Activated CD4-positive, alpha-beta memory T cell treated with anti-CD3 and anti-CD28 coated beads, Interleukin-2, amount 10 ng/mL, durations not matched to agents 7 days and 5 days (primary cell): ENCODE data around the gene MFSD6L. TPM values are rescaled to one million over a fixed set of nuclear protein-coding genes. Genes with fewer than 3 reads are reported as not detected.
"Not testable (repeated sequence)": the region's sequence is repeated elsewhere in the genome, so short reads cannot be mapped to it uniquely, and the experiment has no call there.

Source experiments
- CTCF ChIA-PET: fragments of 350-600 bp; sonication (Branson Sonifier 250); formaldehyde crosslinking; loops from one replicate; lab custom pipeline; 2021; ENCODE audit warnings: antibody characterized with exemption, inconsistent platforms; lab: Charles Lee
- POLR2A ChIA-PET: fragments of 350-600 bp; sonication (Branson Sonifier 250); formaldehyde crosslinking; loops from one replicate; lab custom pipeline; 2021; ENCODE audit warnings: antibody characterized with exemption; lab: Charles Lee
- DNase-seq: peaks from one replicate; pipeline ENCODE4 v3.0.0-alpha.2; 2020
- H3K27ac Mint-ChIP-seq: one replicate; pipeline ENCODE4 v1.8.0; 2021; ENCODE audit warnings: mild to moderate bottlenecking, mixed read lengths
- H3K27me3 Mint-ChIP-seq: one replicate; pipeline ENCODE4 v1.8.0; 2021; ENCODE audit warnings: mixed read lengths
- H3K36me3 Mint-ChIP-seq: one replicate; pipeline ENCODE4 v1.8.0; 2021; ENCODE audit warnings: low read depth, mixed read lengths
- H3K4me1 Mint-ChIP-seq: one replicate; pipeline ENCODE4 v1.8.0; 2021; ENCODE audit warnings: mixed read lengths
- H3K4me3 Mint-ChIP-seq: one replicate; pipeline ENCODE4 v1.8.0; 2021; ENCODE audit warnings: mild to moderate bottlenecking, mixed read lengths
- H3K9me3 Mint-ChIP-seq: one replicate; pipeline ENCODE4 v1.8.0; 2021; ENCODE audit warnings: mixed read lengths
- total RNA-seq, 2 experiments: library from RNA; stranded (reverse); gene quantifications; one replicate each; pipeline ENCODE4 v1.2.3, GENCODE V29; 2021

The MFSD6L gene
- total RNA-seq, 2 experiments from 2014 or later, result 0.13 TPM; not detected in 1

DNA sequence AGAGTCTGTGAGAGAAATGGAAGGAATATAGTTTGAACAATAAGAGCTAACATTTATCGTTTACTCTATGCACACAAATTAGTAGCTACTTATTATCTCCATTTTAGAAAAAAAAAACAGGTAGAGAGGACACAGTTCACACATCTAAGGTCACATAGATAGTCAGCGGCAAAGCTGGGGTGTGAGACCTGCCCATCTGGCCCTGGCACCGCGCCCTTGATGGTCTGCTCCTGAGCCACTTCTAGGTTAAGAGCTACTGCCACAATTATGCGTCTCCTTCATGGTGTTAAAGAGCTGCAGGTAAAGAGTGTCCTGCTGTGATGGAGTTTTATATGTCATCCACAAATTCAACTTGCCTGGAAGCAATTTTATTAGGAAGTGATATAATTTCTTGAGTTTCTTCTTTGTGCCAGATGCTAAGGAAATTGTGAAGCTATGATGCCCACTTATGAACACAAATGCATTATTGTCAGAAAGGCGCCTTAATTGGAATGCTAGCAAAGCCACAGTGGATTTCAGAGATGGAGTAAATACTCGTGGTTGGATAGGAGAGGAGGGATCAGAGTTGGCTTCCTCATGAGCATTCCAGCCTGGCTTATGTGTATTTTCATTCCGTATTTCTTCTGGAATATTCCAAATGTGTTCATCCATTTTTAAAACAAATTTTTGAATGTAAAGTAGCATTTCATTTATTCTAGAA, 21.3 kb upstream of the MFSD6L start:
- no peak overlapping the region for H3K4me3 Mint-ChIP-seq
- POLR2A ChIA-PET, result no interaction called here
- H3K27me3 Mint-ChIP-seq, result peaks cover 2% of the 10 kb centered on the region
- DNase-seq, result no peak
- CTCF ChIA-PET, result no interaction called here
- peaks cover 6% of the 10 kb centered on the region for H3K9me3 Mint-ChIP-seq
- H3K4me1 Mint-ChIP-seq, result no peaks in the 10 kb centered on the region
- no peaks in the 10 kb centered on the region for H3K36me3 Mint-ChIP-seq
- H3K27ac Mint-ChIP-seq, result no peak overlapping the region

DNA sequence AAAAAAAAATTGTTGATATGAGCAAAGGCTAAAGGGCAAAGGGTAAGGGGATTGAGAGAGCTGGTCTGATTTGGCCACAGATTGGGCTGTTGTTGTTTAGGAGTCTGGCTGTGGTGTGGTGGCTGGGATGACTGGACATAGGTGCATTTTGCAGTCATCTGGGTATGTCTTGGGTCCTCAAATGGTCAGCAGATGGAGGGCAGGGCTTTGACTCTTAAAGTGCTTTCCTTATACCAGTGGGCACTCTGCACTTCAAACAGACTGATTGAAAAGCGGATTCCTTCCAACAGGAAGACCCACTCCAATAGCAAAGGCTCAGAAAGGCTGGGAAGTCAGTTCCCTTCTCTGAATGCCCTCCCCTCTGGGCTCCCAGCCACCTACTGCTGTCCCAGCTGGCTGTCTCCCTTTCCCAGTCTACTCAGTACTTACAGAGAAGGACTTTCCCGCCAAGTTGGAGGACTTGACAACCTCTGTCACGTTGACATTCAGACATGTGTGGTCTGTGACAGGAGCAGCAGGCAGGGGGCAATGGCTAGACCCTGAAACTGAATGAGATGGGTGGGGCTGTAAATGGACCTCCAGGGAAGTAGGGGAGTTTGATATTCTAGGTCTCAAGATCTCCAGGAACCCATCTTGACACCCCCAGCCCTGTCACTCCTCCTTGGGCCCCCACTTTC, 19.6 kb upstream of the MFSD6L start:
- Mint-ChIP-seq H3K27me3 (peaks cover 10% of the 10 kb centered on the region), H3K4me1 (no peaks in the 10 kb centered on the region), H3K4me3 (no peak overlapping the region), H3K27ac (no peak overlapping the region), H3K36me3 (no peaks in the 10 kb centered on the region), H3K9me3 (peaks cover 3% of the 10 kb centered on the region)
- no peak for DNase-seq
- CTCF ChIA-PET, result no interaction called here
- POLR2A ChIA-PET, result no interaction called here

DNA sequence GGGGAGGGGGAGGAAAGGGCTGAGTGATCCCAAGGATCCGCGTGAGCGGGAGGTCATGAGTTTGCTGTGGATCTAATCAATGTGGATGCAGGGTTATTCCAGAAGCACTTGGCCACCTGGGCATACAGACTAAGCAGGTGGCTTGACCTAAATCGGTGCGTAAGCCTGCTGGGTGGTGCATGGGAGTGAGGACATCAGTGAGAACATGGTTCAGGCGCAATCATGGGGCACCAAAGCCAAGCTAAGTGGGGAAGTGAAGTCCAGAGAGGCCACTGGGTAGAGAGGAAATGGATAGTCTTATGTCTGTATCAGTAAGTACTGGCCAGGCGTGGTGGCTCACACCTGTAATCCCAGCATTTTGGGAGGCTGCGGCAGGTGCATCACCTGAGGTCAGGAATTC, 18.9 kb upstream of the MFSD6L start:
- ChIA-PET POLR2A (no interaction called here), CTCF (no interaction called here)
- Mint-ChIP-seq H3K9me3 (peaks cover 3% of the 10 kb centered on the region), H3K36me3 (no peaks in the 10 kb centered on the region), H3K4me3 (no peak overlapping the region), H3K27ac (no peak overlapping the region), H3K27me3 (peaks cover 14% of the 10 kb centered on the region), H3K4me1 (no peaks in the 10 kb centered on the region)
- no peak for DNase-seq

DNA sequence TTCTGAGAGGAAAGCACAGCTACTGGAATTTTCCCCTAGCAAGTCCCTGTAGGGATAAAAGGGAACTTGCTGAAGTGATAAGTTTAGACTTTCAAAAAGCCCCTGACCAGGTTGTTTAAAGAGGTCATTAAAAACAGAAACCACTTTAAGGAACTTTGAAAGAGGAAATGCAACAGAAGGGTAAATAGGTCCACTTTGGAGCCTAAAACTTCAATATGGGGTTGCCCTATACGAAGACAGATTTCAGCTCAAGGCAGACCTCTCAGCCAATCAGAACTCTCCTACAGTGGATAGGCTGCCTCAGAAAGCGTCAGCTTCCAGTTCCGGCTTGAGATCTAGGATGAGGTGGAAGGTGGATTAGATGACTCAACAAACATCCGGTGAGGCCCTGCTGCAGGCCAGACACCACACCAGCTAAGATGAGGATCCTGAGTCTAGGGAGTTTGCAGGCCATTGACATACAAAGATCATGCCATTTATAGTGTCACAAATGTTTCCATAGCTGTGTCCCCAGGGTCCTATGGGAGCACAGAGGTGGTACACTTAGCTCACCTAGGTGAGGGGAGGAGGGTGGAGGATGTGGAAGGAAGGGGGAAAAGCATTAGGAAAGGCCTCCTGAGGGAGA, 7.9 kb upstream of the MFSD6L start:
- H3K9me3 Mint-ChIP-seq, result peaks cover 10% of the 10 kb centered on the region
- DNase-seq, result peak; percentile 39
- CTCF ChIA-PET, result no interaction called here
- H3K36me3 Mint-ChIP-seq, result peaks cover 2% of the 10 kb centered on the region
- peaks cover 9% of the 10 kb centered on the region for H3K4me1 Mint-ChIP-seq
- POLR2A ChIA-PET, result no interaction called here
- no peak overlapping the region for H3K4me3 Mint-ChIP-seq
- H3K27me3 Mint-ChIP-seq, result peaks cover 4% of the 10 kb centered on the region
- no peak overlapping the region for H3K27ac Mint-ChIP-seq

DNA sequence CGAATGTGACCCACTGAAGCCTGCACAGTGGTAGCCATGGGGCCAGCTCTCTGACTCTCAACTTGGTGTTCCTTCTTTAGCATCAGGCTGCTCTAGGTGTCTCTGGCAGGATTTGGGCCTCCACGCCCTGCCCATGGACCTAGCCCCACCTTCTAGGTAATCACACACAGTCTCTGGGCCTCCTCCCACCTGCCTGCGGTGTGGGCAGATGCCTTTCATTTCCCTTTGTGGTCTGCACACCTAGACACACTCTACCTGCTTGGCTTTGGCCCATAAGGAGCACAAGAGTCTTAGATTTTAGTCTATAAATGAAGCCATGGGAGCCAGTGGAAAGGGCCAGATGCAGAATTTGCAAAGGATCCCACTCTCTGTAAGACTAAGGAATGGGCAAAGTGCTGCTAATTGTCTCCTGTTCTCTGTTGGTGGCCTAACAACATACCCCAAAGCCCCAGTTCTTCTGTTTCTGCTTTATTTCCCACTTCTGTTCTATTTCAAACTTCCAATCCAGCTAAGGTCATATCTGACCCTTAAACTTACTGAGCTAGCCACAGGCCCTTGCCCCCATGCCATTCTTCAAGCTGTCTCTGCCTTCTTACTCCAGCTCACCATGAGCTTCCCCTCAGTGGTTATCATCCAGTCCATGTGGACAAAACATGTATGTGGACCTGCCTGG, 7.2 kb upstream of the MFSD6L start:
- CTCF ChIA-PET, result no interaction called here
- POLR2A ChIA-PET, result no interaction called here
- Mint-ChIP-seq H3K27ac (no peak overlapping the region), H3K9me3 (peaks cover 10% of the 10 kb centered on the region), H3K4me1 (peaks cover 9% of the 10 kb centered on the region), H3K4me3 (no peak overlapping the region), H3K36me3 (peaks cover 2% of the 10 kb centered on the region), H3K27me3 (peaks cover 2% of the 10 kb centered on the region)
- DNase-seq, result peak; percentile 5

DNA sequence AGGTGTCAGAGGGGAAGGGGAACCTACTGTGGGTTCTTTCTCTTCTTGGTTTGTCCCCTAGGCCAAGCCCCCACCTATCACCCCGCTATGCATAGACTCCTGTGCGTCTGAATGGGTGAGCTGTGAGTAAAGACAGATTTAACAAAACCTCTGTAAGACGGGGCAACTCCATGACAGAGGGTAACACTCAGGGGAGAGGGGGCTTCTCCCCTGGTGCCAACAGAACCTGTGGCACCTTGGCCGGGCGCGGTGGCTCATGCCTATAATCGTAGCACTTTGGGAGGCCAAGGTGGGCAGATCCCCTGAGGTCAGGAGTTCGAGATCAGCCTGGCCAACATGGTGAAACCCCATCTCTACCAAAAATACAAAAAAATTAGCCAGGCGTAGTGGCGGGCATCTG, 6.2 kb upstream of the MFSD6L start:
- CTCF ChIA-PET, H3K4me1 Mint-ChIP-seq, H3K4me3 Mint-ChIP-seq, POLR2A ChIA-PET, H3K27me3 Mint-ChIP-seq, H3K36me3 Mint-ChIP-seq, H3K27ac Mint-ChIP-seq: not testable (repeated sequence)
- peaks cover 10% of the 10 kb centered on the region for H3K9me3 Mint-ChIP-seq
- DNase-seq, result peak; percentile 1

DNA sequence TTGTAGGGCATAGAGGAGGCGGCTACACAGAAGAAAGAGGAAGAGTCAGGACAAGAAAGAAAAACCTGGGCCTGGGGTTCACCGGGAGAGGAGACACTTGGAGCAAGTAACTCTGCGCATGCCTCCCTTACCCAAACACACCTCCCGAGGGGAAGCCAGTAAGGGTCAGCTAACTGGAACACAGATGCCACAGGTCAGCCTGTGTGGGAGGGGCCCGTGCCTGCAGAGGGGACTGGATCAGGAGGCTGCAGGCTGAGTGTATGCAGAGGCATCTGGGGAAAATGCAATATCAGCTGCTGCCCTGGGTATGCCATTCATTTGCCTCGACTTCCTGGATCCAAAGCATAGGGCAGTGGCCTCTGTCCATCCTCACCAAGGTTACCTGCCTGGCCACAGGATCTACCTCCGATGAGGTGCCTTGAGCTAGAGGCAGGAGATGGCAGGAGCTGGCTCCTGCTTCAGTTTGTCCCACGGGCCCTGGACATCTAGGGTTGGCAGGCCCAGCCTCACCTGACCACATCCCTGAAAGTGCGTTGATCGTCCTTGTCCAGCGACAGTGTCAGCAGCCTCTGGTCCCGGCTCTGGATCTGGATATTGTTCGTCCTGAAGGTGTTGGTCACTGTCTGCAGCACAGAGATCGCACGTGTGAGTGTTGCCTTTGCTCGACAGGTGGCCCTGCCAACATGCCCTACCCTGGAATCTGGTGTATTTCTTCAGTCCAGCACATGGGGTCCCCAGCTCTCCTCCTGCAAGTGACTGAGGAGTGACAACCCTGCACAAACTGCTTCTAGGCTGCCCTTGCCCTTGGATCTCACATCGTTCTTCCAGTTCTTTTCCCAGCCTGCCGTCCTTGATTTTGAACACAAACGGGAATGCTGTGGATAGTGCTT, 4.6 kb upstream of the MFSD6L start:
- no peak for DNase-seq
- no peak overlapping the region for H3K4me3 Mint-ChIP-seq
- peaks cover 9% of the 10 kb centered on the region for H3K4me1 Mint-ChIP-seq
- H3K9me3 Mint-ChIP-seq, result peaks cover 3% of the 10 kb centered on the region
- peaks cover 2% of the 10 kb centered on the region for H3K27me3 Mint-ChIP-seq
- H3K36me3 Mint-ChIP-seq, result peaks cover 2% of the 10 kb centered on the region
- ChIA-PET POLR2A (no interaction called here), CTCF (no interaction called here)
- no peak overlapping the region for H3K27ac Mint-ChIP-seq

DNA sequence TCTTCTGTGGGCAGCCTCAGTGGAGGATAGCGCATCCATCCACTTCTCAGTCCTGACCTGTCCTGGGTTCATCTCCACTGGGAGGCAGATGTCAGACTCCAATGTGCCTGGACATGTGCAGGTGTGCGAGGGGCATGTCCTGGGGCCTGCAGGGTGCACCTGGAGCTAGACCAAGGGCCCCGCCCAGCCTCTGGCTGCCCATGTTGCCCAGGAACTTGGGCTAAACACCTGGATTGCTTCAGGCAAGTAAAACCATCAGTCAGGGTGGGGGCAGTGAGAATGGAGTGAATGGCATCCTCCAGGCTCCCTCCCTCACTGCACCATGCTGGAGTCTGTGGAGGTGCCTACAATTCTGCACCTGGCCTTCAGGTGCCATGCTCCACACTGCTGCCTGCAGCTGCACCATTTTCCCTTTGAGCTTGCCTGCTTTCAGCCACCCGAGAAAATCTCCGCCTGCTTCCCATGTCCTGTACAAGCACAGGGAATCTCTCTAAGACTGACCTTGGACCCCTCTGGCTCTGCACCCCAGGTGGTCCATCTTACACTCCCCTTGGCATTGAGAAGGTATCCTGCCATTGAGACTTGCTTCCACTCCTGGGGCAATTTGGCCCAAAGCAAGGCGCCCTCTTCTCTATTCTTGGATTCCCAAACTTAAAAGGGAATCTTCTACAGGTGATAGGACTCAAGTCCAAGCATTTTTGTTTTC, 2.1 kb upstream of the MFSD6L start:
- no peak for DNase-seq
- Mint-ChIP-seq H3K27ac (no peak overlapping the region), H3K4me3 (no peak overlapping the region), H3K4me1 (no peaks in the 10 kb centered on the region), H3K9me3 (no peaks in the 10 kb centered on the region), H3K27me3 (no peaks in the 10 kb centered on the region), H3K36me3 (no peaks in the 10 kb centered on the region)
- ChIA-PET POLR2A (no interaction called here), CTCF (interaction anchor here (1.9 kb wide), 1 partner anchor 15 kb away, joined by 8 read pairs; no protein-coding TSS in a partner anchor)

DNA sequence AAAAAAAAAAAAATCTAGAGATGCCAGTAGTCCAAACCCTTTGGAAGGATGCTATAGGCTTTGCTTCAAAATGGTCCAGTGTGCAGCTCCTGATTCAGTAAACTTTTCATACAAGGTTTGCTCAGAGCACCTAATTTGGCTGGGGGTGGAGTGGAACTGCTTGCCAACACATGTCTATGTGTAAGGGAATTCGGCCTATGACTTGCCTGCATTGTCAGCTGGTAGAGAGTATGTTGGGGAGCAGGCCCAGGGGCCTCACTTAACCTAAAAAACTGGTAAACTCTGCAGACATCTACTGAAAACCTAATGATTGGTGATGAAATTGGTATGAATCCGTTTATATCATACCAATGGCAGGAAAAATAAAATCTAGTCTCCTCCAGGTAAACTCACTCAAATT, 1.5 kb upstream of the MFSD6L start:
- Mint-ChIP-seq H3K36me3 (no peaks in the 10 kb centered on the region), H3K4me1 (no peaks in the 10 kb centered on the region), H3K27me3 (no peaks in the 10 kb centered on the region), H3K9me3 (no peaks in the 10 kb centered on the region), H3K27ac (no peak overlapping the region), H3K4me3 (no peak overlapping the region)
- POLR2A ChIA-PET, result no interaction called here
- CTCF ChIA-PET, result interaction anchor here (1.9 kb wide), 1 partner anchor 15 kb away, joined by 8 read pairs; no protein-coding TSS in a partner anchor
- DNase-seq, result no peak

DNA sequence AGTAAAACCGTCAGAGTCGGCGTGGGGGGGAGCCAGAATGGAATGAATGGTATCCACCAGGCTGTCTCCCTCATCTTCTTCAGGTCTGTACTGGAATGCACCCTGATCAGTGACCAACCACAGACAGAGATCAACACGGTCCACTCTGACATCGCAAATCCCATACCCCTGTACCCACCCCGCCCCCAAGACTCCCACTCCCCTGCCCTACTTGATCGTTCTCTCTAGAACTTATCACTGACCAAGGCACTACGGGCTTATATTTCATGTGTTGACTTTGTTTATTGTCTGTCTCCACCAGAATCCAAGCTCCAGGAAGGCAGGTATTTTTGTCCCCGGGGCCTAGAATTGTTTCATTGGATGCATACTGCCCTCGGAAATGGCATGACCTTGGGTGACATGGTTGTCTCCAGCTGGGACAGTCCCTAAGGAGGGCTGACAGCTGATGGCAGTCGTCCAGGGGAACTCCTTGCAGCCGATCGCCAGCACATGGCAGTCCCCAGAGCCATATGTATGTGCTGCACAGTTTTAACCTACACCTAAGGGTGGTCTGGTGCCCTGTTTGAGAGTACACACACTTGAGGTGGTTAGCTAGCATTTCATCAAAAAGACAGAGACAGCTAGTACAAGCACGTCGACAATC, 526 bp upstream of the MFSD6L start:
- Mint-ChIP-seq H3K4me1 (no peaks in the 10 kb centered on the region), H3K27ac (no peak overlapping the region), H3K9me3 (no peaks in the 10 kb centered on the region), H3K4me3 (no peak overlapping the region), H3K36me3 (no peaks in the 10 kb centered on the region), H3K27me3 (no peaks in the 10 kb centered on the region)
- ChIA-PET POLR2A (no interaction called here), CTCF (interaction anchor here (1.9 kb wide), 1 partner anchor 14 kb away, joined by 8 read pairs; no protein-coding TSS in a partner anchor)
- no peak for DNase-seq

DNA sequence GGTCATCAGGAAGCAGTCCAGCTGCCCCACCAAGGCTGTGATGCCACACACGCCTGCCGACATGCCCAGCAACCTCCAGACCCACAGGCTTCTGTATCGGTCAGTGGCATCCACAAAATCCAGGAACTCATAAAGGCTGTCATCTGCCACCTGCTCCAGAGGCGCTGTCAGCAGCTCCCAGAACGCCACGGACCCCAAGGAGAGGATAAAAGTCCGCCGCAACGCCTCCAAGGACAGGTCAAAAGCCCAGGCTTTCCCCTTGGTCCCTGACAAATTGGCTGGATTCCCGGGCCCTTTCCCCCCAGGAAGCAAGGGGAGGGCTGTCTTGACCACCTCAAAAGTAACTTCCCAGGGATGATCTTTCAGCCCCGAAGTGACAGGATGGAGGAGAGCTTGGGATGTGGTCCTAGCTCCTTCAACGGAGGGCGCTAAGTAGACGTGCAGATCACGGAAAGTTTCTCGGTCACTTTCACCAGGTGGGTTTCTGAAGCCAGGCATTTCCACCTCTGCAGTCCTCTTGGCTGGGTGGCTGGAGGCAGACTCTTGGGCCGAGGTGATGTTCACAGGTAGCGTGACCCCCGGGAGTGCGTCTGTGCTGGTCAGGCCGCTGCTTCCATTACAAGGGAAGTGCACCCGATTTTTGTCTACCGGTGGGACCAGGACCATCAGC, 854 bp downstream of the MFSD6L start:
- no peaks in the 10 kb centered on the region for H3K36me3 Mint-ChIP-seq
- no peak for DNase-seq
- H3K4me1 Mint-ChIP-seq, result no peaks in the 10 kb centered on the region
- no peaks in the 10 kb centered on the region for H3K9me3 Mint-ChIP-seq
- ChIA-PET POLR2A (no interaction called here), CTCF (interaction anchor here (1.0 kb wide), 1 partner anchor 12 kb away, joined by 5 read pairs; no protein-coding TSS in a partner anchor)
- H3K27ac Mint-ChIP-seq, result no peak overlapping the region
- H3K27me3 Mint-ChIP-seq, result peaks cover 4% of the 10 kb centered on the region
- no peak overlapping the region for H3K4me3 Mint-ChIP-seq
